ENCODE measurements around the gene RHOBTB3.
"Not testable (repeated sequence)": the region's sequence is repeated elsewhere in the genome, so short reads cannot be mapped to it uniquely, and the experiment has no call there.

RHOBTB3 gene

DNA sequence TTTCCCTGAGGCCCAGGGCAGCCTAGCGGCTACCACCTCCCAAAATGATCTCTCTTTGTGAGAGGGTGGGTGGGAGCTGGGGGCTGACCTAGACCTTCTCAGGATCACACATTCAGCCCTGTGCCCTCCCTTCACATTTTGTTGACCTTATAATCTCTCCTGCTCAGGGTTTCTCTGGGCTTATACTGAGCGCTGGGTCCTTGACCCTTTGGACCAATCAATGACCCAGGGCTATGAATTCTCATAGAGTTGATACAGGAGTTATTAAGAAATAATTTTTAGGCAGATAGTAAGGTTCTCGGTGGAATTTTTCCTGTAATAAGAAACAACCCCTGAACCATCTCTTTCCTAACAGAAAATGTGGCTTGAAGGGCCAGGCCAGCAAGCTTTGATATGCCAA is 69.4 kb downstream of the RHOBTB3 start:
- DNase-seq (ENCODE audit: low read depth in 2 of 2) = no peak

DNA sequence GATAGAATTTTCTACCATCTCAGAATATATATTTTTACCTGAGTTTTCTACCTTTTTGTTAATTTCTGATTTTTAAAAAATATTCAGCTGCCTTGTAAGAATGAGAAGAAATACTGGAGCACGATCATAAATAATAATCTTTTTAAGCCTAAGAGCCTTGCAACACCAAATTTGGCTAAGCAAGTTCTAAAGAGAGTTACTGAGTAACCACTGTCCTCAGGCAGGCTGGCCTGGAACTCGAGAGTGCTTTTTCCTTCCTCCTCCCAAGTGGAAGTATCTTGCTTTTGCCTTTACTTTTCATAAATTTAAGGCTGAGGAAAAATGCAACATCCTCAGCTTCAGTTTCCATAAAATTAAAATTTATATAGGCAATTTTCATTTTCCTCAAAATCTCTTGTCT is 70.4 kb downstream of the RHOBTB3 start:
- no peak for DNase-seq (ENCODE audit: low read depth in 2 of 2)

DNA sequence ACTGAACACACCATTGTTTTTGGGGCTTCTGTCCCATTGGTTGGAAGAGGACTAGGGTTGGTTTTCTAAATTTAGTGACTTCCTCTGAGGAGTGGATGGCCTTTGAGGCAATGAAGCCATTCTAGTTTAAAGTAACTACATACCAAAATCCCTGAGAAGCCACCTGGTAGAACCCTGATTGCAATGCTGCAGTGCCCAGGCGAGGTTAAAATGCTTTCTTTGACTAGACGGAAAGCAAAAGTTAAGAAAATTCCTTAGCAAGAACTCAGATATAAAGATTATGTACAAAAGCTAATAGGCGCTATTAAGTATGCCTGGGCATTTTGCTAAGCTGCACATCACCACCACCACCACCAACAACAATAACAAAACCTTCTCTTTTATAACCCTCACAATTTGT is 70.8 kb downstream of the RHOBTB3 start:
- no peak for DNase-seq (ENCODE audit: low read depth in 2 of 2)

DNA sequence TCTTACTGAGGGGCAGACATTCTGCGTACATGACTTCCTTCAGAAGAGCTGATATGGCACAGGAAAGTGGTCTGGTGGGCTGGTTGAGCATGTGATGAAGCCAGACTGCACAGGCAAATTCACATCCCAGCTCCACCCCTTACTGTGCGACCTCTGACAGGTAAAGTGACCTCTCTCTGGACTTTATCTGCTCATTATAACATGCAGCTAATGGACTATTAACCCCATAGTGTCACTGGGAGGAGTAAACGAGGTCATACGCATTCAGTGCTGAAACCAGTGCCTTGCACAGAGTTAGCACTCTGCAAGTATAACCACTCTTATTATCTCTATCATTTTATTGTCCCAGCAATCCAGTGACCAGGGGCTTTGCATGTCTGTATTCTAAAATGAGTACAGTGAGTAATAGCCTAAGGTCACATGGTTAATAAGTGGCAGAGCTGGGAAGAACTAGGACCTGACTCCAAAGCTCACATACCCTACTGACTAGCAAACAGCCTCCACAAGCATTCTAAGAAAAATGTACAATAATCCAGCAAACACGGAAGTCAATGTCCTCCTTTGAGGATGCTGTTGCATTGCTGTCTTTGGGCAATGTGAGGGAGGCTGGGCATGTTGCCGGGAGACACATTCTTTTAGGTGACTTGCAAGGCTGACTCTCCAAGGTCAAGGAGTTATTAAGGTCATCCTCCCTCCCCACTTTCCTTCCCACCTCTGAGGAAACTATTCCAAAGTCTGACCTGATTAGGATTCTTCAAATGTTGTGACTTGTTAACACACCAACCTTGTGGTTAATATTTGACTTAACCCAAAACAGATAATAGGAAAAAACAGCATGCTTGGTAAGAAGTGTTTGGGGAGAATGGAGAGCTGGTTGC is 72.4 kb downstream of the RHOBTB3 start:
- DNase-seq (ENCODE audit: low read depth in 2 of 2) = no peak

DNA sequence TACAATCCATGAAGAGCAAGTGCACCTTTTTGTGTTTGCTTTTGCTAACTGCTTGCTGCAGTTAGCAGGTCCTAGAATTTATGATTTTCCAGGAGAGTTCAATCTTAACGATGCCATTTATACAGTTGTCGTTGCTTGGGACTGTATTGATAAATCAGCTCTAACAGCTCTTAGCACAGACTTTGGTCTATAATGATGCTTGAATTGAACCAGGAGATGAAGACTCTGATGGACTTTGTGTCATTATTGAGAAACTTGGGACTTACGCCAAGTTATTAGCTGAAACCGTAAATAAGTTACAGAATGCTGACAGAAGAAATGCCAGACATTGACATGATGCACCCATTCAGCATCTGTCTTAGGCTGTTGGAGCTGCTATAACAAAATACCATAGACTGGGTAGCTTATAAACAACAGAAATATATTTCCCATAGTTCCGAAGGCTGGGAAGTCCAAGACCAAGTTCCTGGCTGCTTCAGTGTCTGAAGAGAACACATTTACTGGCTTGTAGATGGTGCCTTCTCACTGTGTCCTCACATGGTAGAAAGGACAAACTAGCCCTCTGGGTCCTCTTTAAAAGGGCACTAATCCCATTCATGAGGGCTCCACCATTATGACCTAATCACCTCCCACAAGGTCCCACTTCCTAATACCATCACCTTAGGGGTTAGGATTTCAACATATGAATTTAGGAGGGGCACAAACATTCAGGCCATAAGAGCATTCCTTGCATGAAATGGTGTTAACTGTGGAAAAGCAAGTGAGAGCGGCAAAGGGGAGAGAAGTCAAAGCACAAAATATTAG is 73.8 kb downstream of the RHOBTB3 start:
- no peak for DNase-seq (ENCODE audit: low read depth in 2 of 2)

DNA sequence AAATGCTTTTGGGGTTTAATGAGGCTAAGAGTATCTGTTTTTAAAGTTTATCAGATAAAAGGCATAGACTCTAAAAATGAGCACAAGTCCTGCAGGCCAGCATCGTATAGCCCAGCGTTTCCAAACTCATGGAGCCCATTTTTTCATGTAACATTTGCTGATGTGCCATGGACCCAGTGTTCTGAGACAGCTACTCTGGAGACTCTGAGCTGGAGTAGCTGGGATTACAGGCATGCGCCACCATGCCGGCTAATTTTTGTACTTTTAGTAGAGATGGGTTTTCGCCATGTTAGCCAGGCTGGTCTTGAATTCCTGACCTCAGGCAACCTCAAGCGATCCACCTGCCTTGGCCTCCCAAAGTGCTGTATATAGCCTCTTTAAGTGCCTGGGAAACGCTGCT is 75.6 kb downstream of the RHOBTB3 start:
- DNase-seq (ENCODE audit: low read depth in 2 of 2) = no peak

DNA sequence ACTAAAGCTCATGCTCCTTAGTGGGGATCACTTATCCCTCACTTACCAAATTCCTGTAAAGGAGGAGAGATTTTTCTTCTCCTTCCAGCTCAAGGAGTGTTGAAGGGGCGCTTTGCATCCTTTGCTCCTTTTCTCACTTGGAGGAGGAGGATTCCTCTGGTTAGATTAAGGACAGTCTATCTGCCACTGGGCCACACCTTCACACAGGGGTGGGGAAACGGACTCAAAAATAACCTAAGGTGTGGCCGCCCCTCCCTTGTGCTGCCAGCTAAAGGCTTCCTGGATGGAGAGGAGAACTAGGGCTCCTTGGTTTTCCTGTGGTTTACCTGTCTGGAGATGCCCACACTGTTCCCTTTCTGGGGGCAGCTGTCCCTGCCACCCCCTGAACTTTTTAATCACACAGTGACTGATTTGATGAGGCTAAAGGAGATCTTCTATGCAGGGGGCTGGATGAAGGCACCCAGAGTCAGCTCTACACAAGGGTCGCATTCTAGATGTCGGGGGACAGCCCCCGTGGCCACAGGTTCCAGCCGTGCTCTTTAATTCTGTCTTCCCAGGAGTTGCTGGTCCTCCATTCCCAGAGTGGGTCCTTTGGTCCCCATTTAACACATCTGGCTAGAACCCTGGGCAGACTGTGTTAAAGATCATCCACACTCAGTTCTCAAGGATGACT is 77.0 kb downstream of the RHOBTB3 start:
- no peak for DNase-seq (ENCODE audit: low read depth in 2 of 2)

DNA sequence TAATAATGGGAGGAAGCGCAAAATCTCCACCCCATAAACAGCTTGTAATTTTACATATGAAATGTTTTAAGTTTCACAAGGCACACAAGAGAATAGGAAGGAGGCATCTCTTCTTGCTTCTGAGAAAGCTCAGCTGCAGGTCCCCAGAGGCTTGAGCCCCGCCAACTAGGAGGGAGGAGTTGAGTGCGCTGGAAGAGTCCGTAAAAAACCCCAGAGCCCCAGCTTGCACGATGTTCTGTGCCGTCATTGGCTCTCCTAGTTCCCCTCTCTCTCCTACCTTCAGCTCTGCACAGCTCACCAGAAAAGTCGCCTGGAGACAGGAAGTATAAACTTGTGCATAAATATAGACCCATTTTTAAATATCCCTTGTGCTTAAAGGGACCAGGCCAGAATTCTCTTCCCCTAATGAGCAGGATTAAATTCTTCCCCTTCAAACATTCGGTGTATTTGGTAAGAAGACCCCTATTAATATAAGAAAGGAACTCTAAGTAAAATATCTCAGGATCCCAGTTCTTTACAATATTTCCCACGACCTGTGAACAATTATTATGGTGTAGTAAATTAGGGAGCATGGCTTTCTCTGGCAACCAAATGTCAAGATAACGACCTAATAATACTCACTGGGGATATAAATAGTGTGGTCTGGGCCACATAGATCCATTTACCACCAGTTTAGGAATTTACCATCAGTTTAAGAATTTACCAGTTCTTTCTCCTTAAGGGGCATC is 77.7 kb downstream of the RHOBTB3 start:
- peak; percentile 68 to 71 for DNase-seq (ENCODE audit: low read depth in 2 of 2)

DNA sequence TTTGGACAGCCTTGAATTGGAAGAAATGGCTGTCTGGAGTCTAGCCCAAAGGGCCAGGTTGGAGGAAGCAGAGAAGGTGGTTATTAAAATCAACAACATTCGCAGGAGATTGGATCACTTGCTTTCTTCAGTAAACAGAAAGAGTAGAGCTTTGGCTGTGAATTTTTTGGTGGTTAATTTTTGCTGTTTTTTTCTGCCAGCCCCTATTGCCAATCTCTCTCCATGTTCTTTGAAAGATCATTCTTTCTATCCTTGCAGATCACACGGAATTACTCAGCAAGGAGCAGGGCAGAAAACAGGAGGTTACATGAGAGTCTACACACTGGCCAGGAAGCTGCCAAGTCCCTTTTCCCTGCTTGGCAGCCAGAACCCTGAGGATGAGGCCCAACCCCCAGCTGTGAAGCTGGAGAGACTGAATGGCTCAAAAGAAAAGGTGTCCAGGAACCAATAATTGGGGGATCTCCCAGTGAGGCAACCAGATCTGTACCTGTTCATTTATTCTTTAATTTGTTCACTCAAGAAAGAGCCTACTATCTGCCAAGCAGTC is 78.4 kb downstream of the RHOBTB3 start:
- DNase-seq (ENCODE audit: low read depth in 2 of 2) = no peak

DNA sequence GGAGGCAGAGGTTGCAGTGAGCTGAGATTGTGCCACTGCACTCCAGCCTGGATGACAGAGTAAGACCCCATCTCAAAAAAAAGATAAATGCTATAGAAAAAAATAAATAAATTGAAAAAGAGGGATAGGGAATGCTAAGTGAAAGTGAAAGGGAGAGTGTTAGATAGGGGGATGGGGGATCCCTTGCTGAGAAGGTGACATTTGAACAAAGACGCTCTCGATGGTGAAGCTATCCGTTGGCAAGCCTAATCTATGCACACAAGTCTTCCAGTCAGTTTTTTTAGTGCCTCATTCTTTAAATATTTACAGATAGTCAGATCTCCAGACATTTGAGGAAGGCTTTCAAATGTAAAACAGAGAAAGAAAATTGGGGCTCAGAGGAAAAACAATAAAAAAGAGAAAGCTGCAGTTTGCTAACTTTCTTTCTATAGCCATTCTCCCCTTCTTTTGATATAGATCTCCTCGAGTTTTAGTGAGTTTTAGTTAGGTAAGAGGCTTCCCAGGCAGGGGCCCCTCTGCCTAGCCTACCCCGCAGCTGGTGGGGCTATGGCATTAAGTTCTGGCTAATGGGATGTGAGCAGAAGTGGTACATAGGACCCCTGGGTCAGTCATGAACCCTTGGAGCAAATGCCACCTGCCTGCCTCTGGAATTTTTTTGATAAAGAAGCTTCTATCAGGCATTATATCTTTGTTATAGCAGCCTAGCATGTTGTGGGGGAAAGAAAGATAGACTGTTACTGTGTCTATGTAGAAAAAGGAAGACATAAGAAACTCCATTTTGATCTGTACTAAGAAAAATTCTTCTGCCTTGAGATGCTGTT is 79.4 kb downstream of the RHOBTB3 start:
- DNase-seq (ENCODE audit: low read depth in 2 of 2) = no peak

DNA sequence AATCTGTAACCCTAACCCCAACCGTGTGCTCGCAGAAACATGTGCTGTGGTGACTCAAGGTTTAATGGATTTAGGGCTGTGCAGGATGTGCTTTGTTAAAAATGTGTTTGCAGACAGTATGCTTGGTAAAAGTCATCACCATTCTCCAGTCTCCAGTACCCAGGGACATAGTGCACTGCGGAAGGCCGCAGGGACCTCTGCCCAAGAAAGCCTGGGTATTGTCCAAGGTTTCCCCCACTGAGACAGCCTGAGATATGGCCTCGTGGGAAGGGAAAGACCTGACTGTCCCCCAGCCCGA is 79.9 kb downstream of the RHOBTB3 start:
- DNase-seq (ENCODE audit: low read depth in 2 of 2) = not testable (repeated sequence)

DNA sequence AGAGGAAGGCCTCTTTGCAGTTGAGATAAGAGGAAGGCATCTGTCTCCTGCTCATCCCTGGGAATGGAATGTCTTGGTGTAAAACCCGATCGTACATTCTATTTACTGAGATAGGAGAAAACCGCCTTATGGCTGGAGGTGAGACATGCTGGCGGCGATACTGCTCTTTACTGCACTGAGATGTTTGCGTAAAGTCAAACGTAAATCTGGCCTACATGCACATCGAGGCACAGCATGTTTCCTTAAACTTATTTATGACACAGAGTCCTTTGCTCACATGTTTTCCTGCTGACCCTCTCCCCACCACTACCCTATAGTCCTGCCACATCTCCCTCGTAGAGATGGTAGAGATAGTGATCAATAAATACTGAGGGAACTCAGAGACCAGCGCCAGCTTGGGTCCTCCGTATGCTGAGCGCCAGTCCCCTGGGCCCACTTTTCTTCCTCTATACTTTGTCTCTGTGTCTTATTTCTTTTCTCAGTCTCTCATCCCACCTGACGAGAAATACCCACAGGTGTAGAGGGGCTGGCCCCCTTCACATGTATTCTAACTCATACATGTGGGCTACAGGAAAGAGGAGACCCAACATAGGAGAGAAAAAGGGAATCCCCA is 80.4 kb downstream of the RHOBTB3 start:
- not testable (repeated sequence) for DNase-seq (ENCODE audit: low read depth in 2 of 2)

DNA sequence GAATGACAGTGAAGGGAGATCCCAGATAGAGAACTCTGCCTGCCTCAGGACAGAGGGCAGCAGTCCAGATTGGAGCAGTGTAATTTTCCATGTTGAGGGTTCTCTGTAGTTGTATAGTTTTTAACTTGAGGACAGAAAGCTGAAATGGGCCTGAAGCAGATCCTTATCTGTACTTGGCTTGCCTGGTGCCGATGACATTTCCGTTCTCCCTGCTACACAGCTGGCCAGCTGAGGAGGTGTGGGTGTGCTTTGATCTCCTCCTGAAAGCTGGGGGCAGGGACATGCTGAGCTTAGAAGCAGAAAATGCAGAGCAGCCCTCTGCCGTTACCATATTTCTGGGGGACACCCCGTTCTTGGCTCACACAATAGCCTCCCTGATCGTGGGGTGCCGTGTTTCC is 80.9 kb downstream of the RHOBTB3 start:
- no peak for DNase-seq (ENCODE audit: low read depth in 2 of 2)

DNA sequence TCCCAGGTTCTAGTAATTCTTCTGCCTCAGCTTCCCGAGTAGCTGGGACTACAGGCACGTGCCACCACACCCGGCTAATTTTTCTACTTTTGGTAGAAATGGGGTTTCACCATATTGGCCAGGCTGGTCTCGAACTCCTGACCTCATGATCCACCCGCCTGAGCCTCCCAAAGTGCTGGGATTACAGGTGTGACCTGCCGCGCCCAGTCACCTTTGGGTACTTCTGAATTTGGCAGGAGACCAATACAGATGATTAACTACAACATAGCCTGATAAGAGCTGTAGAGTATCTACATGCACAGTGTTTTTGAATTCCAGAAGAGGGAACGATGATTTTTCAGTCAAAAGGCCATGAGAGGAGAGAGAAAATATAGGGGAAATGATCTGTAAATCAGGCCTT is 81.9 kb downstream of the RHOBTB3 start:
- DNase-seq (ENCODE audit: low read depth in 2 of 2) = not testable (repeated sequence)

DNA sequence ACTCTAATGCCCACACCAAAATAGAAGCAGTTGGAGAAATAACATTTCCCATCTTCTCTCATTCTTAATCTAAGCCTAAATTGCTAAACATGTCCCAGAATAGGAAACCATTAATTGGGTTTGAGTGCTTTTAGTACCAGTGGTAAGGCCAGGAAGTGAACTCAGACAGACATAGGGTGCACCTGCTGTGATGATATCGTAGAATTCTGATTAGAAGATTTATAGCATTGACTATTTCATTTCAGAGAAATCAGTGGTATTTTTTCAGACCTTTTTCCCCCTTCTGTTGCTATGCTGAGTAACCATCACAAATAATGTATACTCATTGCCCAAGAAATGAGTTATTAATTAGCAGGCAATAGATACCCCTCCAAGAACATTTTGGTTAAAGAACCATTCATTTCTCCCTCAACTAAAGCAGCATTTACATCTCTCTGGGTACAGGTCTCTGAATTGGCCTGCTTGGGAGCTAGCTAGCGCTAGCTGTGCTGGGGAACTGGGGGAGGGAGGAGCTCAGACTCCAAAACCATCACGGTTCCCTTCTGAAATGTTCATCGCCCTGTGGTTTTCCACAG is 84.1 kb downstream of the RHOBTB3 start:
- no peak for DNase-seq (ENCODE audit: low read depth in 2 of 2)

DNA sequence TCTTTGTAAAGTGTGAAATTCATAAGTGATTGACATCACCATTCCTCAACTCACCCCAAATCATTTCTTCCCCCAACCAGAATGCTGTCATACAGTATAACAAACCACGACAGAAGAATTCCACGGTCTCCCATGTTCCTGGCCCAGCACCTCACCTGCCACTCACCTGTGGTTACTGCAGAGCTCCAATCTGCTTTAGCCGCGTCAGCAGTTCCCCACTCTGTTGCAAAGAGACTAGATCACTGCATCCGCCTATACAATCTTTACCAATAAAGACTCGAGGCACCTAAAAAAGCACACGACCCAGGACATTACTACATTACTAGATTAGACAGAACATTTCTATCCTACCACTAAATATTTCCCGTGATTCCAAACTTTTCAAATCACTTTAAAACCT is 85.2 kb downstream of the RHOBTB3 start:
- no peak for DNase-seq (ENCODE audit: low read depth in 2 of 2)

DNA sequence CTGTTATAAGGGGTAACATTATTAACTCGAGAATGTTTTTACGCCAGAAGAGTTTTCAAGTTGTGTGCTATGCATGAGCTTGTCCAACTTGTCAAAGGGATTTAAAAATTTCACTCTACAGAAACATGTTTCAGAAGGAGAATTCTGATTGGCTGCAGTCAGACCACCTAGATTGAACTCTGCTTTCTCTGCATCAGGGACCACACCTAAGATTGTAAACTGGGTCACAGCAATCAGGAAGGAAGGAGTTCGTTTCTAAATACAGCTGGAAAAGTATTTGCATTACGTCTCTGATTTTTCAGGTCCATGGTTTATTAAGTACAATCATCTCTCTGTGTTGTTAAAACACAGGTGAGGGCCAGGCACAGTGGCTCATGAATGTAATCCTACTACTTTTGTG is 85.6 kb downstream of the RHOBTB3 start:
- DNase-seq (ENCODE audit: low read depth in 2 of 2) = no peak

DNA sequence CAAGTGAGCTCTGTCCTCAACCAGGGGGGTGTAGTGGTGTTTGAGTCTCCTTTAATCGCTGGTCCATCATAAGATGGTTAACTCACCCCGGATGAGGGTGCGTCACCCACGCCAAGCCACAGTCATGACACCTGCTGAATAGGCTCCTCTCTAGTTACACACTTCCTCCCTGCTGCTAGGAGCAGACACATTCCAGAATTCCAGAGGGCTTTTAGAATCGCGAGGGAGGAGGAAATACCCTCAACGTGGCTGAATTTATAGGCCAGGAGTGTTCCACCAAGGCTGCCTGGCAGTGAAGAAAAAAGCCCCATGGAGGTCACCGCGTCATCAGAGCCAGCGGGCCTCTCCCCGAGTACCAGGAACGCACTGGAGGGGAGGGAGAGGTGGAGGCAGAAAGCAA is 86.3 kb downstream of the RHOBTB3 start:
- DNase-seq (ENCODE audit: low read depth in 2 of 2) = peak in 1 of 2 donors; percentile 23

DNA sequence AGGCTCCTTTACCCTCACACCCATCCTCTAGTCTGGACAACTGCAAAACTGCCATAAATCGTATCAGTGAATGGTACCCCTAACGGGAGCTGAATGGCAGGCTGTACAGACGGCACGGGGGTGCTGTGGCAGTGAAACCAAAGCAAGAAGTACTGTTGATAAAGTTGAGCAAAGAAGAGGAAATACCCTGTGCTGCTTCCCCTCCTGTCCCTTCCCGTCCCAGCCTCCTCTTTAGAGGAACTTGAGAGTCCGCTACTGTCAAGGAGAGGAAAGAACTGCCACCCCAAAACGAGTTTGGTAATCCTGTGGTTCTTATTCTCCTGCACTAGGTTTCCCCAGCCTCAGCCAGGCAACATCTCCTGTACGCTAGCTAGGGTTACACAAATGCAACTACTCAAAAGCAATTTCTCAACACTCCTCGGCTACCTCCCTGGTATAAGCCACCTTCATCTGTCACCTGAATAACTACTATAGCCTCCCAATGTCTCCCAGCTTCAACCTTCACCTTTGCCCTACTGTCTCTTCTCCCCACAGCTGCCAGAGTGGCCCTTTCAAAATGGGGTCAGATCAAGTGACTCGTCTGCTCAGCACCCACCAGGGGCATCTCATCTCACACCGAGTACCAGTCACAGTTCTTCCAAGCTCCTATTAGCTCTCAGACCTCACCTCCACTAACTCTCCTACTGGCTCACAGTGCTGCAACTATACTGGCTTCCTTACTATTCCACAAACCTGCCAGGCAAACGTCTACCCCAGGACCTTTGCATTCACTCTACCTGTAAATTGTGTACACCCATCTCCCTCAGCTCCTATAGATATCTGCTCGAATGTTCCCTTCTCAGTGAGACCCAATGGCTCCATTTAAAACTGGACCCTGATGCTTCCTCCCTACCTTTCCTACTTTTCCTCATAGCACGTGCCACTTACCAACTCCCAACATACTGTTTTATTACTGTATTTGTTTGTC is 87.3 kb downstream of the RHOBTB3 start:
- no peak for DNase-seq (ENCODE audit: low read depth in 2 of 2)

Measured in stimulated activated CD8-positive, alpha-beta memory T cell treated with anti-CD3 and anti-CD28 coated beads, Interleukin-7, amount 100 ng/mL, for 4 hours (primary cell).